GM08714 (cell line): ENCODE measurements around the gene PCNT.

Experiments
- H3K4me3 ChIP-seq: fragments of 200-500 bp; sonication (Bioruptor generic); 2 replicates; pipeline ENCODE4 v1.5.1; 2014; ENCODE audit warnings: mild to moderate bottlenecking, low read length, inconsistent platforms
- ZNF274 ChIP-seq: IDR thresholded peaks from 2 replicates; pipeline ENCODE4 v1.6.1; 2012; ENCODE audit warnings: mild to moderate bottlenecking, low read depth, low read length

Gene PCNT, protein sequence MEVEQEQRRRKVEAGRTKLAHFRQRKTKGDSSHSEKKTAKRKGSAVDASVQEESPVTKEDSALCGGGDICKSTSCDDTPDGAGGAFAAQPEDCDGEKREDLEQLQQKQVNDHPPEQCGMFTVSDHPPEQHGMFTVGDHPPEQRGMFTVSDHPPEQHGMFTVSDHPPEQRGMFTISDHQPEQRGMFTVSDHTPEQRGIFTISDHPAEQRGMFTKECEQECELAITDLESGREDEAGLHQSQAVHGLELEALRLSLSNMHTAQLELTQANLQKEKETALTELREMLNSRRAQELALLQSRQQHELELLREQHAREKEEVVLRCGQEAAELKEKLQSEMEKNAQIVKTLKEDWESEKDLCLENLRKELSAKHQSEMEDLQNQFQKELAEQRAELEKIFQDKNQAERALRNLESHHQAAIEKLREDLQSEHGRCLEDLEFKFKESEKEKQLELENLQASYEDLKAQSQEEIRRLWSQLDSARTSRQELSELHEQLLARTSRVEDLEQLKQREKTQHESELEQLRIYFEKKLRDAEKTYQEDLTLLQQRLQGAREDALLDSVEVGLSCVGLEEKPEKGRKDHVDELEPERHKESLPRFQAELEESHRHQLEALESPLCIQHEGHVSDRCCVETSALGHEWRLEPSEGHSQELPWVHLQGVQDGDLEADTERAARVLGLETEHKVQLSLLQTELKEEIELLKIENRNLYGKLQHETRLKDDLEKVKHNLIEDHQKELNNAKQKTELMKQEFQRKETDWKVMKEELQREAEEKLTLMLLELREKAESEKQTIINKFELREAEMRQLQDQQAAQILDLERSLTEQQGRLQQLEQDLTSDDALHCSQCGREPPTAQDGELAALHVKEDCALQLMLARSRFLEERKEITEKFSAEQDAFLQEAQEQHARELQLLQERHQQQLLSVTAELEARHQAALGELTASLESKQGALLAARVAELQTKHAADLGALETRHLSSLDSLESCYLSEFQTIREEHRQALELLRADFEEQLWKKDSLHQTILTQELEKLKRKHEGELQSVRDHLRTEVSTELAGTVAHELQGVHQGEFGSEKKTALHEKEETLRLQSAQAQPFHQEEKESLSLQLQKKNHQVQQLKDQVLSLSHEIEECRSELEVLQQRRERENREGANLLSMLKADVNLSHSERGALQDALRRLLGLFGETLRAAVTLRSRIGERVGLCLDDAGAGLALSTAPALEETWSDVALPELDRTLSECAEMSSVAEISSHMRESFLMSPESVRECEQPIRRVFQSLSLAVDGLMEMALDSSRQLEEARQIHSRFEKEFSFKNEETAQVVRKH (N-terminal part only)

DNA sequence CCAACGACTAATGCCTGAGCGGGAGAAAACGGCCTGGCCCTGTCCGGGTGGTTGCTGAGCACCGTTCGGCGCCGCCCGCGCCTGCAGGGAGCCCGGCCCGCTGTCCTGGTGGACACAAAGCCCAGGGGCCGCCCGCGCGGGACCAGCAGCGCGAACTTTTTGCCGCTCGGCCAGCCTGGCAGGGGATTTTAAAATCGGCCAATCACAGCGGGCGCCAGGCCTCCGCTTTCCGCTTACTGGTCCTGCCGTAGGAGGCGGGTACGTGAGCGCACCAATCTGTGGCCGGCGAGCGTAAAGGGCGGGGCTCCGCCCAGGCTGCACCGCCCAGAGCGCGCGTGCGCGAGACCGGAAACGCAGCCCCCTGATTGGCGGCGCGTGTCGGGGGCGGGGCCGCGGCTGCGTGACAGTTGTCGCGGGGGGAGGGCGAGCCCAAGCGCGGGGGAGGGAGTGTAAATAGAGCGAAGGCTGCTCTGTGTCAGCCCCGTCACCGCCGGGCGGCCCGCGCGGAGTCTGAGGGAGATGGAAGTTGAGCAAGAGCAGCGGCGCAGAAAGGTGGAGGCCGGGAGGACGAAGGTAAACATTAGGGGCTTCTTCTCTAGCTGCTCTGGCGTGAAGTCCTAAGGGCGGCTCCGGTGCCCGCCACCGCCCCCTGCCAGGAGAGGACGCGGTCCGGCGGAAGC, at the start of gene PCNT, which contains the start of gene C21orf58:
TSS of gene PCNT (plus strand) at position 447 of the 680 bp plus-strand sequence. CDS start at position 520, 73 bp downstream.
TSS of gene C21orf58 (minus strand) at position 161 of the 680 bp plus-strand sequence. CDS start 1,132 bp downstream, outside the sequence.
- peak within 1 kb of the TSS; percentile 96 for H3K4me3 ChIP-seq
- no peak for TF ChIP-seq ZNF274

- no peak for TF ChIP-seq ZNF274
- H3K4me3 ChIP-seq, result no peak overlapping the region
These were observed 49.1 kb upstream of the PCNT start for GRCh38 chr21:46274797-46275390.

DNA sequence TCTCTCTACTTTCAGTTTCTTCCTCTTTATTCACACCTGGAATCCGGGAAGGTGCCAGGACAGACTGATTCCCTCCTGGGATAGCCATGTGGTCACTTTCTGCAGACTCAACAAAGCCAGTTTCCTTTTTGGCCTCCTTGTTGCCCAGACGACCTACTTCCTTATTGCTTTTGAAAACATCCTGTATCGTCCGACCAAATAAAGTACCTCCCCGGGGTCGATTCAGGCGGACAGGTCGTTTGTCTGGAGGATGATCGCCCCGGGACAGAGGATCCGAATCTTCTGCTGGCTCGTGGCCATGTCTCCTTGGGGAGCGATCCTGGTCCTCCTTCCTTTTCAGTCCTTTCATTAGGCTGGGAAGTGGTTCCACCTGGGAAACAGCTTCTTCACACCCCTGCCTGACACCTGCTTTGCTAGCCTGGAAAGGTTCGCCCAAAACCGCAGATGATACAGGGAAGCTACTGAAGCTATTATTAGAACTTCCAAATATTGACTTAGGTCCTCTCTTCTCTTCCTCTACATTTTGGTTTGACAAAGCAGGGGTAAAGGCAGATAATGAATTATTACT, 39.8 kb upstream of the PCNT start:
- H3K4me3 ChIP-seq, result peak overlapping the region; percentile 83; the same call in 1 of the 2 replicates
- no peak for TF ChIP-seq ZNF274

DNA sequence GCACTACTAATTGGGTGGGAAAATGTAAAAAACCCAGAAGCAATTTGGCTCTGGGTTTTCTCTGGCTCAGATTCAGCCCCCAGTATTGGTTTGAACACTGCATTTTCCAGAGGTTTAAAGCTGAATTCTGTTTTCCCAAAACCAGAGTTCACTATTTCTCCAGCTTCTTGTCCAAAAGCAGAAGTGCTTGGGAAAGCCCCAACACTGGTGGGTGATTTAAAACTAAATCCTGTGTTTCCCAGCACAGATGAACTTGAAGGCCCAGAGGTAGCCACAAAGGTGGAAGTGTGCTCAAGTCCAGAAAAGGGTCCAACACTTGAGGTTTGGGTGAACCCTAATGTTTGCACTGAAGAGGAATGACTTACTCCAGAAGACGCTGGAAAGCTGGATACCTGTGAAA, 39.2 kb upstream of the PCNT start:
- H3K4me3 ChIP-seq, result peak overlapping the region; percentile 83

DNA sequence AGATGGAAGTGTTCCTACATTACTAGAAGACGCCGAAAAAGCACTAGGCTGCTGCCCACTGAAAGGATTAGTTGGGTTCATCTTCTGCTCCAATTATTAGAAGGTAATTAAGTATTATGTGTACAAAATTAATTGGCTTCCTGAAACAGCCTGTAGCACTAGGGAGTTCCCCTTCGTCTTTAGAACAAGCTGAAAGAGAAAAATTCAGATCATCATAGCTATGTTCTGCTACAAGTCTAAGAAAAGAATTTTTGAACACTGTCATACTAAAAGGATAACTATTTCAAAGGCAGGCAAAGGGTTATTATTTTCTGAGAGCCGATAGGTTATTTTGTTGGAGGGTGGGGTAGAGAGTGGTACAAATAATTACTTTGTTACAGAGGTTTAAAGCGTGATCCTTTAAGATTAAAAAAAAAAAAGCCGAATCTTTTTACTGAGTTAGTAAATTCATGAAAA, 38.7 kb upstream of the PCNT start, which contains the start of gene MCM3AP:
TSS of gene MCM3AP (minus strand) at position 406 of the 456 bp plus-strand sequence. CDS start at position 81, 325 bp downstream.
- TF ChIP-seq ZNF274, result no peak
- H3K4me3 ChIP-seq, result peak within 1 kb of the TSS; percentile 83

More for the DNA sequence above, 39.2 kb upstream of the PCNT start:
- no peak for TF ChIP-seq ZNF274

DNA sequence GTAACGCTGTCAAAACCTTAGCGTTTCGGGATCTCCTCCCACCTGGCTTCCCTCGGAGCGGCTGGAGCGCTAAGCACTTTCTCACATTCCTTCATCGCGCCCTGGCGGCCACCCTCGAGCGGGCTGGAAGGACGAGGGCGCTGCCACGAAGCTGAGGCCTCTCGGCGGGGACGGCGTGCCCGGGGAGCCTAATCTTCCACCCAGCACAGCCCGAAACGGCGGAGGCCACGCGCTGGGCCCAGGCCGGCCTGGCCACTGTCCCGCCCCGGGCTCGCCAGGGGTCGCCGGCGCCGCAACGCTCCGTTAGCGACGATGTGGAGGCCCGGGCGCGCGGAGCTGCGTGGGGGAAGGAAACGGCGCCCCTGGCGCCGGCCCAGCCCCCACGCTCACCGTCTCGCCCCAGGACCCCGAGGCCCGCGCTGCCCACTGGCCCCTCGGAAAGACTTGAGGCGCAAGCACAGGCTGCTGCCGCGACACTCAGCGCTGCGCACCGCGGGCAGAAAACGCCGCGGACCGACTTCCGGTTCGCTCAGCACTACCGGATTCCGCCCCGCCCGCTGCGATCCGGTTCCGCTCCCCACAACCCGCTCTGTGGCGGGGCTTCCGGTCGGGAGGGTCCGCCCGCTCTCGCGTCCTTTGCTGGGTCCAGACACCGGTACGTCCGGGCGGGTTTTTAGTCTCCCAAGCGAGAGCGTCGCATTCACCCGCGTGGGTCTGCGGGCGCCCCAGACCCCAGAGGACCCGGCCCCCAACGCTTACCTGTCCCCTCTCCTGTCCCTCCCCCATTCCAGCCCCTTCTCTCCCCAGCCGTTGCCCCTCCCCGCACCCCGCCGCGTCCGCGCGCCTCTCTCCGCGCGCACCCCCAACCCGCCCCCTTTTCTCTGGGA, 38.0 kb upstream of the PCNT start, which contains the start of gene YBEY:
TSS of gene YBEY (plus strand) at position 582 of the 887 bp plus-strand sequence. CDS start 572 bp downstream, outside the sequence.
- TF ChIP-seq ZNF274, result no peak
- H3K4me3 ChIP-seq, result peak within 1 kb of the TSS; percentile 83

DNA sequence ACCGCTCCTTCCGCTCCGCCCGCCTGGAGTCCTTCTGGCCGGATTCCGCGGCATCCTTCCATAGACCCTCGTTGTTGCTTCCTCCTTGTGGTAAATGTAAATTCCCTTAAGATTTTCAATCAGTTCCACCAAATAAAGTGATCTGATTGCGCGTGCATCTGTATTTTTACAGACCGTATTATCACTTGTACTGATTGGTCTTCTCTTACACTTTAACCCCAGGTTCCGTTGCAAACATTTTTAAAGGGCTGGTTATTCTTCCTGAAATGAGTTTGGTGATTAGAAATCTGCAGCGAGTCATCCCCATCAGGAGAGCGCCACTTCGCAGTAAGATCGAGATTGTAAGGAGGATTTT, 37.3 kb upstream of the PCNT start:
- no peak for TF ChIP-seq ZNF274
- peak overlapping the region; percentile 83 for H3K4me3 ChIP-seq

DNA sequence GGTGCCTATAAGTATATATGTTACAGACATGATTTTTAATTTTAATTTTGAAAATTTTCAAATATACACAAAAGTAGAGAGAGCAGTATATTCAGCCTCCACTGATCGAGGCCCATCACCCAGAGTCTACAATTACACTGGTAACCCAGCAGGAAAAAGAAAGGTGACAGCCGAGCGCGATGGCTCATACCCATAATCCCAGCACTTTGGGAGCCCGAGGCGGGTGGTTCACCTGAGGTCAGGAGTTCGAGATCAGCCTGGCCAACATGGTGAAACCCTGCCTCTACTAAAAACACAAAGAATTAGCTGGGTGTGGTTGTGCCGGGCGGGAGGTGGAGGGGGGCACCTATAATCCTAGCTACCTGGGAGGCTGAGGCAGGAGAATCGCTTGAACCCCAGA, 36.4 kb upstream of the PCNT start:
- no peak for TF ChIP-seq ZNF274
- H3K4me3 ChIP-seq, result peak overlapping the region; percentile 83

- no peak for TF ChIP-seq ZNF274
- H3K4me3 ChIP-seq, result no peak overlapping the region
These were observed 34.2 kb upstream of the PCNT start for GRCh38 chr21:46289655-46290179.

DNA sequence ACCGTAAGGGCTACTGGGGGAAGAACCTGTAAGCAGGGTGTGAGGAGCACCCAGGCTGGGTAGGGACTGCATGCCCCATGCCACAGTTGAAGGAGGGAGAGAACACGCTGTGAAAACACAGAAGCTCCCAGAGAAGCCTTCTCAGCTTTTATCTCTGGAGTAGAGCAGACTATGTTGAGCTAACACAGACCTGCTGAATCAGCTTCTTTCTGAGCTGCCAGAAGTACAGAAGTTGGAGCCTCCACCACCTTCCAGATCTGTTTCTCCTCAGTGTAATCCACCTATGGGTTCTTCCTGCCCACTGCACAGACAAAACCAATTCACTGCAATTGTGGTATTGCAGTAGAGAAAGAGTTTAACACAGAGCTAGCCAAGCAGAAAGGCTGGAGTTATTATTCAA, 32.4 kb upstream of the PCNT start:
- TF ChIP-seq ZNF274, result no peak
- no peak overlapping the region for H3K4me3 ChIP-seq

DNA sequence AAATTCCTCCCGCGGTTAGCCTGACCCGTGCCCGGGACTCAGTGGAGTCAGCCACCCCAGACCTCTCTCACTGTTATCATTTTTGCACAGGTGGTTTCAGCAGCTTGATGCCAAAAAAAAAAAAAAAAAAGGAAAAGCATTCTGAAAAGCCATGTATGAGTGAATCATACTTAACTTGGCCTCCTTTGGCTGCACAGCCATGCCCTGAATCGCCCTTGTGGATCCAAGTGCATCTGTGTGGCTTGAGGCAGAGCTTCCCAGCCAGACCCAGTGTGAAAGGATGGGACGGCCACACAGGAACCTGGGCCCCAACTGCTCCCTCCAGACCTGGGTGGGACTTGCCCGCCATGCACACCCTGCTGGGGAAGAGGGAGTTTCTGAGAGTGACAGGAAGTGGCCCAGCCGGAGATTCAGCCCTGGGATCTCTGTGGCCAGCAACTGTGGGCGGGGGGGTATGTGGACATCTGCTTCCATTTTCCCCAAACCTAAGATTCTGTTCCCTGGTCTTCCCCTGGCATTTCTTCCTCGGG, 29.2 kb upstream of the PCNT start:
- no peak overlapping the region for H3K4me3 ChIP-seq
- TF ChIP-seq ZNF274, result no peak
